22Rv1 (cell line): ENCODE measurements around the gene ARPC4.

Source experiments
- ZFX ChIP-seq: fragments of 450-650 bp; IDR thresholded peaks from 2 replicates; pipeline ENCODE4 v1.6.1; 2017; ENCODE audit warnings: antibody characterized with exemption, borderline replicate concordance
- TF ChIP-seq, protein P1 (sequence below): fragments of 450-650 bp; IDR thresholded peaks from 2 replicates; pipeline ENCODE4 v1.5.1; 2017; ENCODE audit warnings: mild to moderate bottlenecking

DNA sequence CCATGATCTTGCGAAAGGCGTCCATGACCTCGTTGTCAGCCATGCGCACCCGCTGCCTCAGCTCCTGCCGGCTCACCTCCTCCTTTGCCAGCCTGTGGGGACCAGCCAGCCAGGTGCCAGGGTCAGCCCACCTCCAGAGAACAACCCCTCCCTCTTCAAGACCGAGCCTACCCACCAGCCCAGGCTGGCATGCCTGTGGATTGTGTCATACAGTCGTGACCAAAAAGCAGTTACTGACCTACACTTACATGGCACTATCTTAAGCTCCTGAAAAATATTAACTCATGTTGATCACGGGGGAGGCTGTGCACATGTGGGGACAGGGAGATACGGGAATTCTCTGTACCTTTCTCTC lies 12.4 kb upstream of the ARPC4 start:
- TF ChIP-seq, protein P1, sequence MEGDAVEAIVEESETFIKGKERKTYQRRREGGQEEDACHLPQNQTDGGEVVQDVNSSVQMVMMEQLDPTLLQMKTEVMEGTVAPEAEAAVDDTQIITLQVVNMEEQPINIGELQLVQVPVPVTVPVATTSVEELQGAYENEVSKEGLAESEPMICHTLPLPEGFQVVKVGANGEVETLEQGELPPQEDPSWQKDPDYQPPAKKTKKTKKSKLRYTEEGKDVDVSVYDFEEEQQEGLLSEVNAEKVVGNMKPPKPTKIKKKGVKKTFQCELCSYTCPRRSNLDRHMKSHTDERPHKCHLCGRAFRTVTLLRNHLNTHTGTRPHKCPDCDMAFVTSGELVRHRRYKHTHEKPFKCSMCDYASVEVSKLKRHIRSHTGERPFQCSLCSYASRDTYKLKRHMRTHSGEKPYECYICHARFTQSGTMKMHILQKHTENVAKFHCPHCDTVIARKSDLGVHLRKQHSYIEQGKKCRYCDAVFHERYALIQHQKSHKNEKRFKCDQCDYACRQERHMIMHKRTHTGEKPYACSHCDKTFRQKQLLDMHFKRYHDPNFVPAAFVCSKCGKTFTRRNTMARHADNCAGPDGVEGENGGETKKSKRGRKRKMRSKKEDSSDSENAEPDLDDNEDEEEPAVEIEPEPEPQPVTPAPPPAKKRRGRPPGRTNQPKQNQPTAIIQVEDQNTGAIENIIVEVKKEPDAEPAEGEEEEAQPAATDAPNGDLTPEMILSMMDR, result no peak
- no peak for TF ChIP-seq ZFX
